OCI-LY1 (cell line): ENCODE data around the gene CSGALNACT2.

Experiments used
- EZH2 ChIP-seq: fragments of 200-600 bp; sonication (generic), shearing (Covaris generic); IDR thresholded peaks from 2 replicates; pipeline ENCODE4 v1.8.0; 2017; ENCODE audit warnings: borderline replicate concordance, mixed run types, mild to moderate bottlenecking, antibody characterized with exemption, low read length, moderate library complexity, mixed read lengths
- TF ChIP-seq, protein P1 (sequence below): fragments of 200-600 bp; sonication (generic), shearing (Covaris generic); IDR thresholded peaks from 2 replicates; pipeline ENCODE4 v1.5.1; 2017; ENCODE audit warnings: mild to moderate bottlenecking, antibody characterized with exemption, low read length, moderate library complexity, mixed read lengths

DNA sequence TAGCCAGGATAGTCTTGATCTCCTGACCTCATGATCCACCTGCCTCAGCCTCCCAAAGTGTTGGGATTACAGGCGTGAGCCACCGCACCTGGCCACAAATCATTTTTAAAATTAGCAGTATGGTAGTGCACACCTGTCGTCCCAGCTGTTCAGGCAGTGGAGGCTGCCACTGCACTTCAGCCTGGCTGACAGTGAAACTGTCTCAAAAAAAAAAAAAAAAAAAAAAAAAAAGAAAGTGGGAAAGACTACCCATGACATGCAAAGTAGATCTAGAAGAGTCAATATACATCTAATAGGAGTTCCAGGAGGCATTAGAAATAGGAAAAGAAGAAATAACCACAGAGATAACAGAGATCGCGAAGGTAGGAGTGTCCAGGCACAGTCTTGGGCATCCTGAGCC is 3.2 kb downstream of the CSGALNACT2 start:
- TF ChIP-seq, protein P1, sequence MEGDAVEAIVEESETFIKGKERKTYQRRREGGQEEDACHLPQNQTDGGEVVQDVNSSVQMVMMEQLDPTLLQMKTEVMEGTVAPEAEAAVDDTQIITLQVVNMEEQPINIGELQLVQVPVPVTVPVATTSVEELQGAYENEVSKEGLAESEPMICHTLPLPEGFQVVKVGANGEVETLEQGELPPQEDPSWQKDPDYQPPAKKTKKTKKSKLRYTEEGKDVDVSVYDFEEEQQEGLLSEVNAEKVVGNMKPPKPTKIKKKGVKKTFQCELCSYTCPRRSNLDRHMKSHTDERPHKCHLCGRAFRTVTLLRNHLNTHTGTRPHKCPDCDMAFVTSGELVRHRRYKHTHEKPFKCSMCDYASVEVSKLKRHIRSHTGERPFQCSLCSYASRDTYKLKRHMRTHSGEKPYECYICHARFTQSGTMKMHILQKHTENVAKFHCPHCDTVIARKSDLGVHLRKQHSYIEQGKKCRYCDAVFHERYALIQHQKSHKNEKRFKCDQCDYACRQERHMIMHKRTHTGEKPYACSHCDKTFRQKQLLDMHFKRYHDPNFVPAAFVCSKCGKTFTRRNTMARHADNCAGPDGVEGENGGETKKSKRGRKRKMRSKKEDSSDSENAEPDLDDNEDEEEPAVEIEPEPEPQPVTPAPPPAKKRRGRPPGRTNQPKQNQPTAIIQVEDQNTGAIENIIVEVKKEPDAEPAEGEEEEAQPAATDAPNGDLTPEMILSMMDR = no peak
- TF ChIP-seq EZH2 = no peak
